ENCODE measurements around the gene SELENOI.

The SELENOI gene

GRCh38 chr2:26429779-26430578 lies 84.0 kb downstream of the SELENOI start:
- TF ChIP-seq CTCF (conservative IDR thresholded peaks at IDR 0.05) = no peak
- no peak overlapping the region for H3K27ac ChIP-seq

GRCh38 chr2:26430826-26431225 lies 84.9 kb downstream of the SELENOI start:
- no peak for TF ChIP-seq CTCF (conservative IDR thresholded peaks at IDR 0.05)

GRCh38 chr2:26432363-26432762 lies 86.4 kb downstream of the SELENOI start:
- H3K27ac ChIP-seq = no peak overlapping the region

More at GRCh38 chr2:26430826-26431225, 84.9 kb downstream of the SELENOI start:
- no peak overlapping the region for H3K27ac ChIP-seq

GRCh38 chr2:26432859-26433258 lies 86.9 kb downstream of the SELENOI start:
- no peak for TF ChIP-seq CTCF (conservative IDR thresholded peaks at IDR 0.05)
- no peak overlapping the region for H3K27ac ChIP-seq

More at GRCh38 chr2:26432363-26432762, 86.4 kb downstream of the SELENOI start:
- TF ChIP-seq CTCF (conservative IDR thresholded peaks at IDR 0.05) = no peak

DNA sequence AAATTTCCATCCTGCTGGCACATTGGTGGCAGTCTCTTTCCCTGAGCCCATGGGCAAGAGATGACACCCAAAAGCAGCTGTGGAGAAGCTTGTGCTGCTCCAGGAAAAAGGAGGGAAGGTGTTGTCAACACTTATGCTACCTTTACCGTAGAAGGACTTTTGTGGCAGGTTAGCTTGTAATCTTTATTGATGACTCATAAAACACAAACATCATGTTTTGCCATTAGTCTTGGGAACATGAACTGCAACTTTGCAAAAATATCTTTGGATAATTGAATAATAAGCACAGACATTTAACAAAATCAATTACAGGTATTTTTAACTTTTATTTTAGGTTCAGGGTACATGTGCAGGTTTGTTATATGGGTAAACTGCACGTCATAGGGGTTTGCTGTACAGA lies 89.2 kb downstream of the SELENOI start:
- no peak for TF ChIP-seq CTCF (conservative IDR thresholded peaks at IDR 0.05)
- H3K27ac ChIP-seq = no peak overlapping the region

DNA sequence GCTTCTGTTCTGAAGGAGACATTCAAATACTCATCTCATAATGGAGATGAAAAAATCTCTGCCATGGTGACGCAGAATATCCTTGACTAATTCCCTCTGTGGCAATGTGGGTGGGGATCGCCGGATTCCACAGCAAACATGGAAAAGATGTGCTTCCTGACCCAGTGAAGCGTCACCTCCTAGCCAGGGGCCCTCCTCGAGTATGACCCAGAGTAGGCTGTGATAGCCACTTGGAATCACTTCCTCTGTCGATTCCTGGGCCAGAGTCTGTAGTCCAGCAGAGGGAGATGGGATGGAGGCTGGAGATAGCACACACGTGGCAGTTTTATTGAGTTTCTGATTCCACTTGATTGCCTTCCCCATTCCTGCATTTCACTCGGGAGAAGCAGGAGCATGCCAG lies 92.6 kb downstream of the SELENOI start:
- no peak for TF ChIP-seq CTCF (conservative IDR thresholded peaks at IDR 0.05)
- no peak overlapping the region for H3K27ac ChIP-seq

- TF ChIP-seq CTCF (conservative IDR thresholded peaks at IDR 0.05) = no peak
These were observed 93.0 kb downstream of the SELENOI start for GRCh38 chr2:26438926-26439325.

More at GRCh38 chr2:26438926-26439325, 93.0 kb downstream of the SELENOI start:
- H3K27ac ChIP-seq = no peak overlapping the region

Data from VCaP (cell line).